ENCODE data around the gene SHOC2. TPM values are rescaled to one million over a fixed set of nuclear protein-coding genes. Genes with fewer than 3 reads are reported as not detected.

Gene SHOC2
- total and polyA plus RNA-seq, 2 experiments from 2014 or later: 23.3 to 33.3 TPM

DNA sequence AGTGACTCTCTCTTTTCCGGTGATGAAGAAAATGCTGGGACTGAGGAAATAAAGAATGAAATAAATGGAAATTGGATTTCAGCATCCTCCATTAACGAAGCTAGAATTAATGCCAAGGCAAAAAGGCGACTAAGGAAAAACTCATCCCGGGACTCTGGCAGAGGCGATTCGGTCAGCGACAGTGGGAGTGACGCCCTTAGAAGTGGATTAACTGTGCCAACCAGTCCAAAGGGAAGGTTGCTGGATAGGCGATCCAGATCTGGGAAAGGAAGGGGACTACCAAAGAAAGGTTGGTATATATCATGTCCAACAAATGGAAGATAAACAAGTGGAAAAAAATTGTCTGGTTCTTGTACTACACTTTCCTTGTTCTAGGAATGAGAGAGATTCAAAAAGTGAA lies 38.2 kb upstream of the SHOC2 start:
- Mint-ChIP-seq H3K4me3 (no peak overlapping the region), H3K27ac (no peak overlapping the region), H3K27me3 (ENCODE audit: insufficient read depth, low read depth, poor library complexity) (no peaks in the 10 kb centered on the region), H3K36me3 (ENCODE audit: low read depth) (peaks cover 5% of the 10 kb centered on the region; the same call in 1 of the 3 replicates), H3K9me3 (no peaks in the 10 kb centered on the region), H3K4me1 (no peaks in the 10 kb centered on the region)
- Histone ChIP-seq H4K20me1 (replicated peaks; ENCODE audit: insufficient read depth) (no peaks in the 10 kb centered on the region), H2AFZ (no peak overlapping the region), H3K27me3 (ENCODE audit: insufficient read depth) (no peaks in the 10 kb centered on the region), H3K27ac (ENCODE audit: low read depth) (no peak overlapping the region), H3K9me2 (ENCODE audit: insufficient read depth) (no peaks in the 10 kb centered on the region), H3K79me2 (replicated peaks; ENCODE audit: insufficient read depth) (no peaks in the 10 kb centered on the region), H3K4me1 (ENCODE audit: insufficient read depth) (no peaks in the 10 kb centered on the region), H3K4me3 (no peak overlapping the region), H3K36me3 (ENCODE audit: insufficient read depth) (no peaks in the 10 kb centered on the region), H3K4me2 (no peak overlapping the region), H3F3A (replicated peaks; ENCODE audit: low read depth) (no peaks in the 10 kb centered on the region)
- DNase-seq (ENCODE audit: low spot score) (no peak), ATAC-seq (no peak)
- TF ChIP-seq STAT1 (IDR thresholded peaks at IDR 0.05; ENCODE audit: unreplicated experiment) (no peak), ETS1 (IDR thresholded peaks at IDR 0.05) (no peak), JUNB (IDR thresholded peaks at IDR 0.05; ENCODE audit: unreplicated experiment) (no peak), CREB1 (CRISPR knock-in tag; IDR thresholded peaks at IDR 0.05; ENCODE audit: low read depth) (no peak), POLR2AphosphoS5 (IDR thresholded peaks at IDR 0.05; ENCODE audit: low read depth) (no peak), CTCF (conservative IDR thresholded peaks at IDR 0.05; ENCODE audit: low read depth in 2 of 2) (no peak), ZNF114 (CRISPR knock-in tag; IDR thresholded peaks at IDR 0.05) (no peak), EZH2phosphoT487 (IDR thresholded peaks at IDR 0.05; ENCODE audit: unreplicated experiment) (no peak), ZNF331 (CRISPR knock-in tag; IDR thresholded peaks at IDR 0.05; ENCODE audit: low read depth) (no peak), NANOG (IDR thresholded peaks at IDR 0.05; ENCODE audit: borderline replicate concordance) (no peak), EZH2 (IDR thresholded peaks at IDR 0.05; ENCODE audit: low read depth, unreplicated experiment) (no peak)
- TF ChIP-seq, protein P1, sequence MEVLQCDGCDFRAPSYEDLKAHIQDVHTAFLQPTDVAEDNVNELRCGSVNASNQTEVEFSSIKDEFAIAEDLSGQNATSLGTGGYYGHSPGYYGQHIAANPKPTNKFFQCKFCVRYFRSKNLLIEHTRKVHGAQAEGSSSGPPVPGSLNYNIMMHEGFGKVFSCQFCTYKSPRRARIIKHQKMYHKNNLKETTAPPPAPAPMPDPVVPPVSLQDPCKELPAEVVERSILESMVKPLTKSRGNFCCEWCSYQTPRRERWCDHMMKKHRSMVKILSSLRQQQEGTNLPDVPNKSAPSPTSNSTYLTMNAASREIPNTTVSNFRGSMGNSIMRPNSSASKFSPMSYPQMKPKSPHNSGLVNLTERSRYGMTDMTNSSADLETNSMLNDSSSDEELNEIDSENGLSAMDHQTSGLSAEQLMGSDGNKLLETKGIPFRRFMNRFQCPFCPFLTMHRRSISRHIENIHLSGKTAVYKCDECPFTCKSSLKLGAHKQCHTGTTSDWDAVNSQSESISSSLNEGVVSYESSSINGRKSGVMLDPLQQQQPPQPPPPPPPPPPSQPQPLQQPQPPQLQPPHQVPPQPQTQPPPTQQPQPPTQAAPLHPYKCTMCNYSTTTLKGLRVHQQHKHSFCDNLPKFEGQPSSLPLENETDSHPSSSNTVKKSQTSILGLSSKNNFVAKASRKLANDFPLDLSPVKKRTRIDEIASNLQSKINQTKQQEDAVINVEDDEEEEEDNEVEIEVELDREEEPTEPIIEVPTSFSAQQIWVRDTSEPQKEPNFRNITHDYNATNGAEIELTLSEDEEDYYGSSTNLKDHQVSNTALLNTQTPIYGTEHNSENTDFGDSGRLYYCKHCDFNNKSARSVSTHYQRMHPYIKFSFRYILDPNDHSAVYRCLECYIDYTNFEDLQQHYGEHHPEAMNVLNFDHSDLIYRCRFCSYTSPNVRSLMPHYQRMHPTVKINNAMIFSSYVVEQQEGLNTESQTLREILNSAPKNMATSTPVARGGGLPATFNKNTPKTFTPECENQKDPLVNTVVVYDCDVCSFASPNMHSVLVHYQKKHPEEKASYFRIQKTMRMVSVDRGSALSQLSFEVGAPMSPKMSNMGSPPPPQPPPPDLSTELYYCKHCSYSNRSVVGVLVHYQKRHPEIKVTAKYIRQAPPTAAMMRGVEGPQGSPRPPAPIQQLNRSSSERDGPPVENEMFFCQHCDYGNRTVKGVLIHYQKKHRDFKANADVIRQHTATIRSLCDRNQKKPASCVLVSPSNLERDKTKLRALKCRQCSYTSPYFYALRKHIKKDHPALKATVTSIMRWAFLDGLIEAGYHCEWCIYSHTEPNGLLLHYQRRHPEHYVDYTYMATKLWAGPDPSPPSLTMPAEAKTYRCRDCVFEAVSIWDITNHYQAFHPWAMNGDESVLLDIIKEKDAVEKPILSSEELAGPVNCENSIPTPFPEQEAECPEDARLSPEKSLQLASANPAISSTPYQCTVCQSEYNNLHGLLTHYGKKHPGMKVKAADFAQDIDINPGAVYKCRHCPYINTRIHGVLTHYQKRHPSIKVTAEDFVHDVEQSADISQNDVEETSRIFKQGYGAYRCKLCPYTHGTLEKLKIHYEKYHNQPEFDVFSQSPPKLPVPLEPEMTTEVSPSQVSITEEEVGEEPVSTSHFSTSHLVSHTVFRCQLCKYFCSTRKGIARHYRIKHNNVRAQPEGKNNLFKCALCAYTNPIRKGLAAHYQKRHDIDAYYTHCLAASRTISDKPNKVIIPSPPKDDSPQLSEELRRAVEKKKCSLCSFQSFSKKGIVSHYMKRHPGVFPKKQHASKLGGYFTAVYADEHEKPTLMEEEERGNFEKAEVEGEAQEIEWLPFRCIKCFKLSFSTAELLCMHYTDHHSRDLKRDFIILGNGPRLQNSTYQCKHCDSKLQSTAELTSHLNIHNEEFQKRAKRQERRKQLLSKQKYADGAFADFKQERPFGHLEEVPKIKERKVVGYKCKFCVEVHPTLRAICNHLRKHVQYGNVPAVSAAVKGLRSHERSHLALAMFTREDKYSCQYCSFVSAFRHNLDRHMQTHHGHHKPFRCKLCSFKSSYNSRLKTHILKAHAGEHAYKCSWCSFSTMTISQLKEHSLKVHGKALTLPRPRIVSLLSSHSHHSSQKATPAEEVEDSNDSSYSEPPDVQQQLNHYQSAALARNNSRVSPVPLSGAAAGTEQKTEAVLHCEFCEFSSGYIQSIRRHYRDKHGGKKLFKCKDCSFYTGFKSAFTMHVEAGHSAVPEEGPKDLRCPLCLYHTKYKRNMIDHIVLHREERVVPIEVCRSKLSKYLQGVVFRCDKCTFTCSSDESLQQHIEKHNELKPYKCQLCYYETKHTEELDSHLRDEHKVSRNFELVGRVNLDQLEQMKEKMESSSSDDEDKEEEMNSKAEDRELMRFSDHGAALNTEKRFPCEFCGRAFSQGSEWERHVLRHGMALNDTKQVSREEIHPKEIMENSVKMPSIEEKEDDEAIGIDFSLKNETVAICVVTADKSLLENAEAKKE (CRISPR knock-in tag; IDR thresholded peaks at IDR 0.05): no peak
- TF ChIP-seq, protein P2, sequence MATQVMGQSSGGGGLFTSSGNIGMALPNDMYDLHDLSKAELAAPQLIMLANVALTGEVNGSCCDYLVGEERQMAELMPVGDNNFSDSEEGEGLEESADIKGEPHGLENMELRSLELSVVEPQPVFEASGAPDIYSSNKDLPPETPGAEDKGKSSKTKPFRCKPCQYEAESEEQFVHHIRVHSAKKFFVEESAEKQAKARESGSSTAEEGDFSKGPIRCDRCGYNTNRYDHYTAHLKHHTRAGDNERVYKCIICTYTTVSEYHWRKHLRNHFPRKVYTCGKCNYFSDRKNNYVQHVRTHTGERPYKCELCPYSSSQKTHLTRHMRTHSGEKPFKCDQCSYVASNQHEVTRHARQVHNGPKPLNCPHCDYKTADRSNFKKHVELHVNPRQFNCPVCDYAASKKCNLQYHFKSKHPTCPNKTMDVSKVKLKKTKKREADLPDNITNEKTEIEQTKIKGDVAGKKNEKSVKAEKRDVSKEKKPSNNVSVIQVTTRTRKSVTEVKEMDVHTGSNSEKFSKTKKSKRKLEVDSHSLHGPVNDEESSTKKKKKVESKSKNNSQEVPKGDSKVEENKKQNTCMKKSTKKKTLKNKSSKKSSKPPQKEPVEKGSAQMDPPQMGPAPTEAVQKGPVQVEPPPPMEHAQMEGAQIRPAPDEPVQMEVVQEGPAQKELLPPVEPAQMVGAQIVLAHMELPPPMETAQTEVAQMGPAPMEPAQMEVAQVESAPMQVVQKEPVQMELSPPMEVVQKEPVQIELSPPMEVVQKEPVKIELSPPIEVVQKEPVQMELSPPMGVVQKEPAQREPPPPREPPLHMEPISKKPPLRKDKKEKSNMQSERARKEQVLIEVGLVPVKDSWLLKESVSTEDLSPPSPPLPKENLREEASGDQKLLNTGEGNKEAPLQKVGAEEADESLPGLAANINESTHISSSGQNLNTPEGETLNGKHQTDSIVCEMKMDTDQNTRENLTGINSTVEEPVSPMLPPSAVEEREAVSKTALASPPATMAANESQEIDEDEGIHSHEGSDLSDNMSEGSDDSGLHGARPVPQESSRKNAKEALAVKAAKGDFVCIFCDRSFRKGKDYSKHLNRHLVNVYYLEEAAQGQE (IDR thresholded peaks at IDR 0.05; ENCODE audit: unreplicated experiment): no peak
